Right renal cortex interstitium (tissue), 3 donors: ENCODE measurements around the gene MANSC1. TPM values are rescaled to one million over a fixed set of nuclear protein-coding genes. Genes with fewer than 3 reads are reported as not detected.

Experiments used
- DNase-seq, 3 donors: peaks; one replicate each; pipeline ENCODE4 v3.0.0-alpha.2; 2013; ENCODE audit warnings: low read depth in 3 of 3, low spot score in 2 of 3
- polyA plus RNA-seq, 3 donors: library from polyadenylated mRNA; unstranded; fragments of 120-200 nt; gene quantifications; one replicate each; pipeline ENCODE4 v1.2.1, GENCODE V29; 2013; ENCODE audit not compliant: insufficient read length in 3 of 3

The MANSC1 gene
- polyA plus RNA-seq: 10 to 100 TPM; 33.7 to 37.7 (median 33.7) TPM

- no peak for DNase-seq
Observed at GRCh38 chr12:12349711-12350665, at the start of gene MANSC1. Gene MANSC1, minus strand, starts transcription at chr12:12350242. Its CDS starts 6,928 bp downstream, at chr12:12343314.

- DNase-seq: no peak
Observed at GRCh38 chr12:12399161-12399560, 49.1 kb upstream of the MANSC1 start.

- DNase-seq: no peak
Observed at GRCh38 chr12:12398026-12398859, 48.2 kb upstream of the MANSC1 start.

GRCh38 chr12:12397184-12397583 is 47.1 kb upstream of the MANSC1 start:
- DNase-seq: no peak

- DNase-seq: no peak
Observed at GRCh38 chr12:12396694-12397093, 46.7 kb upstream of the MANSC1 start.

GRCh38 chr12:12393171-12393570 is 43.1 kb upstream of the MANSC1 start:
- no peak for DNase-seq

- no peak for DNase-seq
Observed at GRCh38 chr12:12392413-12392812, 42.4 kb upstream of the MANSC1 start.

GRCh38 chr12:12387501-12387900 is 37.5 kb upstream of the MANSC1 start:
- DNase-seq: no peak

- DNase-seq: no peak
Observed at GRCh38 chr12:12384571-12385340, 34.7 kb upstream of the MANSC1 start.

- no peak for DNase-seq
Observed at GRCh38 chr12:12381982-12382381, 31.9 kb upstream of the MANSC1 start.

- no peak for DNase-seq
Observed at GRCh38 chr12:12380949-12381593, 31.0 kb upstream of the MANSC1 start.

- DNase-seq: no peak
Observed at GRCh38 chr12:12379831-12380730, 30.0 kb upstream of the MANSC1 start.

- DNase-seq: no peak
Observed at GRCh38 chr12:12378616-12379015, 28.6 kb upstream of the MANSC1 start.

- DNase-seq: peak in 2 of 3 donors; percentile 52 to 57
Observed at GRCh38 chr12:12376646-12377448, 26.8 kb upstream of the MANSC1 start.

- DNase-seq: no peak
Observed at GRCh38 chr12:12372946-12373722, 23.1 kb upstream of the MANSC1 start.

GRCh38 chr12:12367482-12367998 is 17.5 kb upstream of the MANSC1 start:
- DNase-seq: no peak
